GM10248 (cell line): ENCODE data around the gene LCN10.
"Not testable (repeated sequence)": the region's sequence is repeated elsewhere in the genome, so short reads cannot be mapped to it uniquely, and the experiment has no call there.

Experiments used
- CTCF ChIA-PET: fragments of 300-600 bp; sonication (Branson Sonifier 250); formaldehyde crosslinking; extraction: SDS; loops from one replicate; lab custom pipeline; 2021; ENCODE audit warnings: antibody characterized with exemption; lab: Yijun Ruan, JAX
- POLR2A ChIA-PET: fragments of 350-650 bp; sonication (Branson Sonifier 250); formaldehyde crosslinking; extraction: SDS; loops from one replicate; lab custom pipeline; 2020; ENCODE audit warnings: antibody characterized with exemption; lab: Yijun Ruan, JAX
- DNase-seq: peaks from one replicate; pipeline ENCODE4 v3.0.0; 2012; ENCODE audit errors: extremely low spot score
- TF ChIP-seq, protein P1 (sequence below): IDR thresholded peaks from 2 replicates; pipeline ENCODE4 v1.5.1; 2012; ENCODE audit warnings: mild to moderate bottlenecking, low read depth; ENCODE audit errors: extremely low read depth, missing control alignments, control extremely low read depth

Gene LCN10

DNA sequence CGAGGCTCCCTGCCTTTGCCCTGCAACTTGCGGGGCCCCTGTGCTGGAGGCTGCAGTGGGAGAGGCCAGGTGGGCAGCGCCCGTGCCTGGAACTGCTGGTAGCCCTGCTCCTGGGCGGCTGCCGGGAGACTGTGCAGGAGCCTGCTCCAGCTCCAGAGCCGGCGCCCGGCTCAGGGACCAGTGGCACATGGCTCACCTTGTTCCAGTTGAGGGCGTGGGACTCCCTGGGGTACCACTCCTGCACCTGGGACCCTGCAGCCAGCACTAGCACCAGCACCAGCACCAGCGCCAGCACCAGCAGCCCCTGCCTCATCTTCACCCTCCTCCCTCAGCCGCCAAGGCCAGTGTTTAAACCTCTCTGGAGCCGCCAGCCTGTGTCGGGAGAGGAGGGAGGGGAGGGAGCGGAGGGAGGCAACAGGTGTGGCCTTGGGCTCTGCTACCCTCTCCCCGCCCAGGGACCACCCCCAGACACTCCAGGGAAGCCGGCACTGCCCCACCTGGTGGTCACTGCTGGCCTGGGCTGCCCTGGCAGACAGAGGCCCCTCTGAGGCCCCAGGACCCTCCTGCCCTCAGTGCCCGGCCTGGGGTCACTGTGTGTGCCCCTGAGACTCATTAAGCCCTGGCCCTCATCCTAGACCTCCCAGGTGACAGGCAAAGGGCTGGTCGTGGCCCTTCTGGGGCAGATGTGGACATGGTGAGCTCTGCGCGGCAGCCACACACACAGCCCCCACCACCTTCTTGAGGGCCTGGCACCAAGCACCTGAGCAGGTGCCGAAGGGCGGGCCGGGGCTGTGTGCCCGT lies at the start of gene LCN10:
Gene LCN10 (minus strand): TSS at position 350 of the 801 bp plus-strand sequence. CDS start 37 bp downstream, at position 313.
- TF ChIP-seq, protein P1, sequence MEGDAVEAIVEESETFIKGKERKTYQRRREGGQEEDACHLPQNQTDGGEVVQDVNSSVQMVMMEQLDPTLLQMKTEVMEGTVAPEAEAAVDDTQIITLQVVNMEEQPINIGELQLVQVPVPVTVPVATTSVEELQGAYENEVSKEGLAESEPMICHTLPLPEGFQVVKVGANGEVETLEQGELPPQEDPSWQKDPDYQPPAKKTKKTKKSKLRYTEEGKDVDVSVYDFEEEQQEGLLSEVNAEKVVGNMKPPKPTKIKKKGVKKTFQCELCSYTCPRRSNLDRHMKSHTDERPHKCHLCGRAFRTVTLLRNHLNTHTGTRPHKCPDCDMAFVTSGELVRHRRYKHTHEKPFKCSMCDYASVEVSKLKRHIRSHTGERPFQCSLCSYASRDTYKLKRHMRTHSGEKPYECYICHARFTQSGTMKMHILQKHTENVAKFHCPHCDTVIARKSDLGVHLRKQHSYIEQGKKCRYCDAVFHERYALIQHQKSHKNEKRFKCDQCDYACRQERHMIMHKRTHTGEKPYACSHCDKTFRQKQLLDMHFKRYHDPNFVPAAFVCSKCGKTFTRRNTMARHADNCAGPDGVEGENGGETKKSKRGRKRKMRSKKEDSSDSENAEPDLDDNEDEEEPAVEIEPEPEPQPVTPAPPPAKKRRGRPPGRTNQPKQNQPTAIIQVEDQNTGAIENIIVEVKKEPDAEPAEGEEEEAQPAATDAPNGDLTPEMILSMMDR: no peak
- CTCF ChIA-PET: interaction anchor here (1.0 to 3.4 kb wide), 4 partner anchors 11 to 326 kb away, joined by 3 to 27 read pairs (median 14); partner anchors contain the start of gene LCN8
- no peak for DNase-seq
- POLR2A ChIA-PET: interaction anchor here (0.5 to 1.5 kb wide), 2 partner anchors 13 to 126 kb away, joined by 4 to 6 read pairs; no protein-coding TSS in a partner anchor

DNA sequence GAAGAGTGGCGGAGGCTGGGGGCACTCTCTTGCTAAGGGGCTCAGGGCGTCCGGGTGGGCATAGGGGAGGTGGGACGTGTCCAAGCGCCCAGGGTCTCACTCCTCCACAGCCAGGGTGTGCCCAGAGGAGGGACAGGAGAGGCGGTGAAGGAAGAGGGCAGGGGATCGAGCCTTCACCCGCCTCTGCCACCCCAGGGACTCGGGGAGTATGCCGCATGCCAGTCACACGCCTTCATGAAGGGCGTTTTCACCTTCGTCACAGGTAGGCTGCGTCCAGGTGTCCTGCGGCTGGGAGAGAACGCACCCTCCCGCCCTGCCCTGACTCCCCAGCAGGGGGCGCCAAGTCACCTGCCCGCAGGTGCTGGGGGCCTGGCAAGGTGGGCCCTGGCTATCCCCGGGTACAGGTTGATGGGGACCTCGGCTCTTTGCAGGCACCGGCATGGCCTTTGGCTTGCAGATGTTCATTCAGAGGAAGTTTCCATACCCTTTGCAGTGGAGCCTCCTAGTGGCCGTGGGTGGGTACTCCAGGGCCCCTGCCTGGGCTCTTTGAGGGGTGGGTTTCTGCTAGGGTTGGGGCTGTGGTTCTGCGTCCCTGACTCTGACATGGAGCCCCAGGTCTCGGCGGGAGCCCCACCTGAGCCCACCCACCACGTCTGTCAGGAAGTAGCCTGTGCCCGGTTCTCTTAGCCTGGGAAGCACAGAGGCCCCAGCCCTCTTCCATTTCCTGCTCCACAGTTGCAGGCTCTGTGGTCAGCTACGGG lies 49.0 kb upstream of the LCN10 start:
- TF ChIP-seq, protein P1: peak; percentile 64
- ChIA-PET CTCF (interaction anchor here (0.9 to 3.5 kb wide), 18 partner anchors 9 to 279 kb away, joined by 3 to 21 read pairs (median 4); partner anchors contain the start of genes AJM1, NPDC1, RABL6 and SAPCD2), POLR2A (no interaction called here)
- DNase-seq: peak; percentile 50

DNA sequence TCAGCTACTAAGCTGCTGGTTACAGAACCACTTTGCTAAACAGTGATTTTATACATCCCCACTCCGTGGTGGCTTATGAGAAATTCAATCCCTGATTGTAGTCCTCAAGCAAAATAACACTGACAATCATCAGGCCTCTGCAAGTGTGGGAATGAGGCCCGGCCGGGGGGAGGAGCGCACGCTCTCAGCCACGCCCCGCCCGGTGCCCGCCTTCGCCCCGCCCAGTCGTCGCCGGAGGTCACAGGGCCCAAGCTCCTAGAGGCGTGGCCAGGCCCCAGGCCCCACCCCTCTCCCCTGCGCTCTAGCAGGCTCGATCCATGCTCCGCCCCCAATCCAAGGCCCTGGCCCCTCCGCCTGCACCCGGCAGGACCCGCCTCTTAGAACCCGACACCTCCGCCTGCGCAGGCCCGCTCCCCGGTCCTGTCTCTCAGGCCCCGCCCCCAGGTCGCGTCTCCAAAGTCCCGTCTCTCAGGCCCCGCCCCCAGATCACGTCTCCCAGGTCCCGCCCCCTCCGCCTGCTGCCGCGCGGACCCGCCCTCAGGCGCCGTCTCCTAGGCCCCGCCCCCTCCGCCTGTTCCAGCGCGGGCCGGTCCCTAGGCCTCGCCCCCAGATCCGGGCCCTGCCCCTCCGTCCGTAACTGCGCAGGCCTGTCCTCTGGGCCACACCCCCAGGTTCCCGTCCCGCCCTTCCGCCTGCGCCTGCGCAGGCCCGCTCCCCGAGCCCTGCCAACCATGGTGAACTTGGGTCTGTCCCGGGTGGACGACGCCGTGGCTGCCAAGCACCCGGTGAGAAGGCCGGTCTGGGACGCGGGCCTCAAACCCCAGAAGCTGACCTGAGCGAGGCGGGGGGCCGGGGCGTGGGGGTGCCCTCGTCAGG lies 48.1 kb upstream of the LCN10 start, which contains the start of gene TMEM141:
Gene TMEM141 (plus strand): TSS at position 705 of the 876 bp plus-strand sequence. CDS start 27 bp downstream, at position 732.
- CTCF ChIA-PET: interaction anchor here (0.5 to 1.8 kb wide), 13 partner anchors 9 to 437 kb away, joined by 3 to 10 read pairs (median 3); partner anchors contain the start of genes AJM1, NPDC1 and RNF224

DNA sequence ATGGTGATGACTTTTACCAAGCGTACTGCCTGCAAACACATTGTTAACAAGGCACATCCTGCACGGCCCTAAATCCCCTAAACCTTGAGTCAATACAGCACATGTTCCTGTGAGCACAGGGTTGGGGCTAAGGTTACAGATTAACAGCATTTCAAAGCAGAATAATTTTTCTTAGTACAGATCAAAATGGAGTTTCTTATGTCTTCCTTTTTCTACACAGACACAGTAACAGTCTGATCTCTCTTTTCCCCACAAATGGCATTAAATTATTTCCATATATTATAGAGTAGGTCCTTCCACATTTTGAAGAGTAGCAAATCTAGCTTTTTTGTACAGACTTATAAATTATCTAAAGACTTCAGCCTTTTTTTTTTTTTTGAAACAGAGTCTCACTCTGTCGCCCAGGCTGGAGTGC lies 46.8 kb upstream of the LCN10 start:
- TF ChIP-seq, protein P1: no peak
- ChIA-PET POLR2A (no interaction called here), CTCF (interaction anchor here (1.8 kb wide), 2 partner anchors 12 to 240 kb away, joined by 10 read pairs; no protein-coding TSS in a partner anchor)
- DNase-seq: no peak

More for the DNA sequence above, 48.1 kb upstream of the LCN10 start, which contains the start of gene TMEM141:
- POLR2A ChIA-PET: interaction anchor here (0.6 to 1.0 kb wide), 2 partner anchors 57 to 64 kb away, joined by 3 to 5 read pairs; no protein-coding TSS in a partner anchor
- DNase-seq: peak; percentile 99
- TF ChIP-seq, protein P1: peak; percentile 1

DNA sequence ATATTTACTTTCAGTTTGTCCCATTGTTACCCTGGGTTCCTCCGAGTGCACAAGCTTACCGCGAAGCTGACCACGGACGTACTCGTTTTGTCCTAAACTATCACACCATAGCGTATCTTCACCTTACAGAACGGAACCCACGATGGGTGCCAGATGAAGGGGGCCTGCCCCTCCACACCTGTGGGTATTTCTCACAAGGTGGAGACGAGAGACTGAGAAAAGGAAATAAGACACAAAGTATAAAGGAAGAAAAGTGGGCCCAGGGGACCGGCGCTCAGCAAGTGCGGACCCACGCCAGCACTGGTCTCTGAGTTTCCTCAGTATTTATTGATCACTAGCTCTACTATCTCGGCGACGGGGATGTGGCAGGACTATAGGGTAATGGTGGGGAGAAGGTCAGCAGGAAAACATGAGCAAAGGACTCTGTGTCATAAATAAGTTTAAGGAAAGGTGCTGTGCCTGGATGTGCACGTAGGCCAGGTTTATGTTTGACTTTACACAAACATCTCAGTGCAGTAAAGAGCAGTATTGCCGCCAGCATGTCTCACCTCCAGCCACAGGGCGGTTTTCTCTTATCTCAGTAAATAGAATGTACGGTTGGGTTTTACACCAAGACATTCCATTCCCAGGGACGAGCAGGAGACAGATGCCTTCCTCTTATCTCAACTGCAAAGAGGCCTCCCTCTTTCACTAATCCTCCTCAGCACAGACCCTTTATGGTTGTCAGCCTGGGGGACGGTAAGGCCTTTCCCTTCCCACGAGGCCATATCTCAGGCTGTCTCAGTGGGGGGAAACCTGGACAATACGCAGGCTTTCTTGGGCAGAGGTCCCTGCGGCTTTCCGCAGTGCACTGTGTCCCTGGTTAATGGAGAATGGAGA lies 46.1 kb upstream of the LCN10 start:
- CTCF ChIA-PET: interaction anchor here (0.9 to 4.9 kb wide), 8 partner anchors 11 to 246 kb away, joined by 3 to 41 read pairs (median 6); partner anchors contain the start of genes AJM1, LCN8 and RABL6
- POLR2A ChIA-PET, DNase-seq: not testable (repeated sequence)
